CD14-positive monocyte (primary cell): ENCODE data around the gene MPRIP. TPM values are rescaled to one million over a fixed set of nuclear protein-coding genes. Genes with fewer than 3 reads are reported as not detected.

Experiments used
- DNase-seq, 3 donors: peaks; one replicate each; pipeline ENCODE4 v3.0.0-alpha.2; 2011 to 2022
- H2AFZ ChIP-seq: 2 replicates; pipeline ENCODE4 v1.6.0; 2012; ENCODE audit warnings: mild to moderate bottlenecking, low read depth, low read length, inconsistent platforms; ENCODE audit not compliant: insufficient read depth, poor library complexity, severe bottlenecking
- H3K27ac ChIP-seq, 2 donors: 1 replicate in 1 of 2; 2 replicates in 1 of 2; pipeline ENCODE4 v1.5.1; 2012 to 2013; ENCODE audit warnings: low read length in 2 of 2, control low read depth in 1 of 2, inconsistent platforms in 1 of 2, low read depth in 1 of 2, mild to moderate bottlenecking in 1 of 2
- H3K27me3 ChIP-seq, 2 donors: one replicate each; pipeline versions ENCODE4 v1.6.0 to v1.6.1; 2011 to 2013; ENCODE audit warnings: low read length in 2 of 2; ENCODE audit not compliant: control insufficient read depth in 2 of 2, insufficient read depth in 2 of 2
- H3K36me3 ChIP-seq, 2 donors: replicated peaks in 1 of 2; 1 replicate in 1 of 2; 2 replicates in 1 of 2; pipeline versions ENCODE4 v1.5.1 to v1.6.1; 2012 to 2013; ENCODE audit warnings: low read length in 2 of 2, control low read depth in 1 of 2, inconsistent platforms in 1 of 2, mild to moderate bottlenecking in 1 of 2; ENCODE audit not compliant: insufficient read depth in 2 of 2, control insufficient read depth in 1 of 2
- H3K4me1 ChIP-seq, 2 donors: 1 replicate in 1 of 2; 2 replicates in 1 of 2; pipeline versions ENCODE4 v1.5.1 to v1.6.1; 2012 to 2013; ENCODE audit warnings: low read length in 2 of 2, control low read depth in 1 of 2, inconsistent platforms in 1 of 2, mild to moderate bottlenecking in 1 of 2, moderate library complexity in 1 of 2; ENCODE audit not compliant: insufficient read depth in 2 of 2, control insufficient read depth in 1 of 2
- H3K4me2 ChIP-seq: replicated peaks from 2 replicates; pipeline ENCODE3; 2012; ENCODE audit warnings: low read length, moderate library complexity, mild to moderate bottlenecking; ENCODE audit not compliant: poor library complexity, severe bottlenecking; ENCODE audit errors: extremely low read depth
- H3K4me3 ChIP-seq, 3 experiments: fragments of 200-600 bp in 1 of 3; sonication (generic) in 1 of 3; replicated peaks in 1 of 3; 1 replicate in 2 of 3; 2 replicates in 1 of 3; pipeline ENCODE4 v1.5.1; 2011 to 2013; ENCODE audit warnings: low read length in 3 of 3, mild to moderate bottlenecking in 3 of 3, control low read depth in 2 of 3, low read depth in 2 of 3, inconsistent platforms in 1 of 3, moderate library complexity in 1 of 3
- H3K79me2 ChIP-seq: 2 replicates; pipeline ENCODE4 v1.6.0; 2012; ENCODE audit warnings: mild to moderate bottlenecking, control low read depth, inconsistent platforms, low read length, moderate library complexity; ENCODE audit not compliant: insufficient read depth
- H3K9ac ChIP-seq: 2 replicates; pipeline ENCODE4 v1.6.0; 2017; ENCODE audit warnings: low read length, mild to moderate bottlenecking; ENCODE audit not compliant: insufficient read depth, poor library complexity, severe bottlenecking
- H3K9me3 ChIP-seq, 2 donors: replicated peaks in 1 of 2; 1 replicate in 1 of 2; 2 replicates in 1 of 2; pipeline versions ENCODE4 v1.5.1 to v1.6.1; 2012 to 2013; ENCODE audit warnings: low read length in 2 of 2, control low read depth in 1 of 2; ENCODE audit not compliant: control insufficient read depth in 1 of 2, insufficient read depth in 1 of 2
- H4K20me1 ChIP-seq: 2 replicates; pipeline ENCODE4 v1.6.0; 2012; ENCODE audit warnings: mild to moderate bottlenecking, low read length, control low read depth, moderate library complexity; ENCODE audit not compliant: insufficient read depth
- H3K27ac Mint-ChIP-seq, 7 donors: one replicate each; pipeline ENCODE4 v1.8.0; 2020; ENCODE audit warnings: mild to moderate bottlenecking in 7 of 7, mixed read lengths in 7 of 7, moderate library complexity in 6 of 7, inconsistent platforms in 2 of 7
- H3K27me3 Mint-ChIP-seq, 3 donors: one replicate each; pipeline ENCODE4 v1.8.0; 2021 to 2022; ENCODE audit warnings: low read depth in 3 of 3, mild to moderate bottlenecking in 3 of 3, mixed read lengths in 3 of 3, moderate library complexity in 3 of 3, inconsistent platforms in 1 of 3
- H3K36me3 Mint-ChIP-seq, 2 donors: one replicate each; pipeline ENCODE4 v1.8.0; 2020; ENCODE audit warnings: mixed read lengths in 2 of 2, inconsistent platforms in 1 of 2, mild to moderate bottlenecking in 1 of 2
- H3K4me1 Mint-ChIP-seq: one replicate; pipeline ENCODE4 v1.8.0; 2020; ENCODE audit warnings: mild to moderate bottlenecking, mixed read lengths
- H3K4me3 Mint-ChIP-seq, 2 donors: one replicate each; pipeline ENCODE4 v1.8.0; 2020; ENCODE audit warnings: mild to moderate bottlenecking in 2 of 2, mixed read lengths in 2 of 2, moderate library complexity in 1 of 2
- H3K9me3 Mint-ChIP-seq, 7 donors: one replicate each; pipeline ENCODE4 v1.8.0; 2020 to 2022; ENCODE audit warnings: mixed read lengths in 7 of 7, mild to moderate bottlenecking in 6 of 7, moderate library complexity in 6 of 7, inconsistent platforms in 2 of 7
- WGBS: methylation state at CpG from one replicate; pipeline ENCODE4 v1.1.5; 2013; ENCODE audit warnings: missing lambda C conversion rate; ENCODE audit not compliant: insufficient coverage; 5-methylcytosine and 5-hydroxymethylcytosine counted together
- intact Hi-C, 2 donors: fragments of 100-400 bp; cut with micrococcal nuclease; formaldehyde crosslinking; loops; one replicate each; pipeline versions ENCODE4 v1.15.0 to v1.15.1; 2023
- polyA plus RNA-seq, 3 donors: library from polyadenylated mRNA; depleted of rRNA in 1 of 3; unstranded in 2 of 3; stranded (reverse) in 1 of 3; fragments of 300-500 nt in 2 of 3; fragments of >200 nt in 1 of 3; fragmentation: Illumina TruSeq in 2 of 3; gene quantifications; 1 replicate in 2 of 3; 2 replicates in 1 of 3; pipeline ENCODE4 v1.2.3, GENCODE V29; 2012 to 2021
- TF ChIP-seq, protein P1 (sequence below): fragments of 200-600 bp; IDR thresholded peaks from one replicate; pipeline ENCODE4 v1.8.0; 2022; ENCODE audit warnings: antibody characterized with exemption, mild to moderate bottlenecking

MPRIP gene
- polyA plus RNA-seq, 3 donors, result 2.0 to 48.7 (median 2.5) TPM

GRCh38 chr17:17017343-17018014 is 24.8 kb upstream of the MPRIP start:
- no peak overlapping the region for H3K27ac Mint-ChIP-seq
- H3K9me3 Mint-ChIP-seq, result peaks cover 0 to 5% (median 0%) of the 10 kb centered on the region in 7 donors
- TF ChIP-seq, protein P1, sequence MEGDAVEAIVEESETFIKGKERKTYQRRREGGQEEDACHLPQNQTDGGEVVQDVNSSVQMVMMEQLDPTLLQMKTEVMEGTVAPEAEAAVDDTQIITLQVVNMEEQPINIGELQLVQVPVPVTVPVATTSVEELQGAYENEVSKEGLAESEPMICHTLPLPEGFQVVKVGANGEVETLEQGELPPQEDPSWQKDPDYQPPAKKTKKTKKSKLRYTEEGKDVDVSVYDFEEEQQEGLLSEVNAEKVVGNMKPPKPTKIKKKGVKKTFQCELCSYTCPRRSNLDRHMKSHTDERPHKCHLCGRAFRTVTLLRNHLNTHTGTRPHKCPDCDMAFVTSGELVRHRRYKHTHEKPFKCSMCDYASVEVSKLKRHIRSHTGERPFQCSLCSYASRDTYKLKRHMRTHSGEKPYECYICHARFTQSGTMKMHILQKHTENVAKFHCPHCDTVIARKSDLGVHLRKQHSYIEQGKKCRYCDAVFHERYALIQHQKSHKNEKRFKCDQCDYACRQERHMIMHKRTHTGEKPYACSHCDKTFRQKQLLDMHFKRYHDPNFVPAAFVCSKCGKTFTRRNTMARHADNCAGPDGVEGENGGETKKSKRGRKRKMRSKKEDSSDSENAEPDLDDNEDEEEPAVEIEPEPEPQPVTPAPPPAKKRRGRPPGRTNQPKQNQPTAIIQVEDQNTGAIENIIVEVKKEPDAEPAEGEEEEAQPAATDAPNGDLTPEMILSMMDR, result no peak
- intact Hi-C loops, result no loop called here
- Histone ChIP-seq H3K27me3 (peaks cover 0 to 26% of the 10 kb centered on the region in 2 donors), H3K4me2 (no peak overlapping the region), H2AFZ (no peak overlapping the region), H3K27ac (no peak overlapping the region), H3K36me3 (no peaks in the 10 kb centered on the region), H3K79me2 (no peaks in the 10 kb centered on the region), H3K9me3 (no peaks in the 10 kb centered on the region), H3K4me3 (no peak overlapping the region), H3K9ac (no peak overlapping the region), H3K4me1 (peaks cover 15 to 19% of the 10 kb centered on the region in 2 donors), H4K20me1 (no peaks in the 10 kb centered on the region)
- peaks cover 18 to 60% (median 56%) of the 10 kb centered on the region in 3 donors for H3K27me3 Mint-ChIP-seq
- H3K4me1 Mint-ChIP-seq, result peaks cover 21% of the 10 kb centered on the region
- H3K36me3 Mint-ChIP-seq, result no peaks in the 10 kb centered on the region
- WGBS, result 95% methylated on average over 6 of the region's 8 CpGs
- H3K4me3 Mint-ChIP-seq, result no peak overlapping the region
- no peak for DNase-seq

- Histone ChIP-seq H3K9ac (no peak overlapping the region), H3K79me2 (no peaks in the 10 kb centered on the region), H3K27ac (no peak overlapping the region), H3K4me2 (no peak overlapping the region), H3K4me3 (no peak overlapping the region), H2AFZ (no peak overlapping the region), H3K9me3 (no peaks in the 10 kb centered on the region), H3K36me3 (no peaks in the 10 kb centered on the region), H3K27me3 (peaks cover 0 to 23% of the 10 kb centered on the region in 2 donors), H3K4me1 (peaks cover 15 to 19% of the 10 kb centered on the region in 2 donors), H4K20me1 (no peaks in the 10 kb centered on the region)
- peak overlapping the region in 1 of 2 donors; percentile 61 for H3K4me3 Mint-ChIP-seq
- peaks cover 21% of the 10 kb centered on the region for H3K4me1 Mint-ChIP-seq
- H3K27me3 Mint-ChIP-seq, result peaks cover 14 to 54% (median 51%) of the 10 kb centered on the region in 3 donors
- intact Hi-C loops, result no loop called here
- peak overlapping the region in 1 of 7 donors; percentile 53 for H3K27ac Mint-ChIP-seq
- 39% methylated on average over 11 of the region's 11 CpGs for WGBS
- no peaks in the 10 kb centered on the region for H3K36me3 Mint-ChIP-seq
- peaks cover 0 to 5% (median 0%) of the 10 kb centered on the region in 7 donors for H3K9me3 Mint-ChIP-seq
- TF ChIP-seq, protein P1, result no peak
- DNase-seq, result no peak
Measured at GRCh38 chr17:17018021-17018441, 24.2 kb upstream of the MPRIP start.
